Measurements from ENCODE around the gene GNG7. TPM values are rescaled to one million over a fixed set of nuclear protein-coding genes. Genes with fewer than 3 reads are reported as not detected.

The GNG7 gene
- total RNA-seq, 1 donor from 2014 or later: 1.8 TPM

DNA sequence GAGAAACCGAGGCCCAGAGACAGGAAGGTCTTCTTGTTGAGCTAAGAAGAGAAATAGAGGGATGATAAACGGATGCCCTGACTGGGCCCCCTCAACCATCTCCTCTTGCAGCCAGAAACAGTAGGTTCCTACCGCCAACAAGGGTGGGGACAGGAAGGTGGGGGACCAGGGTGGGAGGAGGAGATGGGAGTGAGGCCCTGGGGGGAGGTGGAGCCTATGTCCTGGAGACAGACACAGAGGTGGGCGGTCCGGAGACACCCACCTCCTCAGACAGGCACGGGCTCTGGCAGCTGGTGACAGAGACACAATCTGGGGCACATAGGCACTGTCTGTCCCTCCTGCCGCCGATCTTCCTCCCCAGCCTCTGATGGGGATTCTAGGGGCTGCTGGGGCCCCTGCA lies 209.6 kb downstream of the GNG7 start:
- Histone ChIP-seq H4K20me1 (ENCODE audit: insufficient read depth, low read length) (no peaks in the 10 kb centered on the region), H3K4me2 (ENCODE audit: low read length) (no peak overlapping the region), H3K9me3 (ENCODE audit: insufficient read depth, low read depth, low read length) (no peaks in the 10 kb centered on the region), H3K4me3 (ENCODE audit: insufficient read depth, low read depth, low read length) (no peak overlapping the region), H3K79me2 (ENCODE audit: insufficient read depth, low read length) (no peaks in the 10 kb centered on the region), H2AFZ (ENCODE audit: low read depth, low read length) (no peak overlapping the region), H3K9ac (ENCODE audit: low read length) (peak overlapping the region; percentile 10), H3K27me3 (ENCODE audit: insufficient read depth, low read length) (no peaks in the 10 kb centered on the region), H3K4me1 (ENCODE audit: insufficient read depth, low read length) (peaks cover 49% of the 10 kb centered on the region), H3K36me3 (ENCODE audit: insufficient read depth, low read length) (no peaks in the 10 kb centered on the region), H3K27ac (ENCODE audit: low read depth, low read length) (no peak overlapping the region)
- no peaks in the 10 kb centered on the region for H3K27me3 Mint-ChIP-seq (ENCODE audit: low read depth, unreplicated experiment)
- H3K36me3 Mint-ChIP-seq (ENCODE audit: low read depth, unreplicated experiment): no peaks in the 10 kb centered on the region
- FAIRE-seq (no peak), DNase-seq (ENCODE audit: low read depth) (no peak)
- H3K27ac Mint-ChIP-seq (ENCODE audit: unreplicated experiment): peak overlapping the region; percentile 97
- peaks cover 3% of the 10 kb centered on the region for H3K9me3 Mint-ChIP-seq (ENCODE audit: unreplicated experiment)
- H3K4me1 Mint-ChIP-seq (ENCODE audit: low read depth, unreplicated experiment): peaks cover 14% of the 10 kb centered on the region
- no peak overlapping the region for H3K4me3 Mint-ChIP-seq (ENCODE audit: unreplicated experiment)
- TF ChIP-seq EZH2 (IDR thresholded peaks at IDR 0.05; ENCODE audit: insufficient read depth, low read length) (no peak), CTCF (IDR thresholded peaks at IDR 0.05; ENCODE audit: insufficient read depth, low read depth, low read length) (no peak)

DNA sequence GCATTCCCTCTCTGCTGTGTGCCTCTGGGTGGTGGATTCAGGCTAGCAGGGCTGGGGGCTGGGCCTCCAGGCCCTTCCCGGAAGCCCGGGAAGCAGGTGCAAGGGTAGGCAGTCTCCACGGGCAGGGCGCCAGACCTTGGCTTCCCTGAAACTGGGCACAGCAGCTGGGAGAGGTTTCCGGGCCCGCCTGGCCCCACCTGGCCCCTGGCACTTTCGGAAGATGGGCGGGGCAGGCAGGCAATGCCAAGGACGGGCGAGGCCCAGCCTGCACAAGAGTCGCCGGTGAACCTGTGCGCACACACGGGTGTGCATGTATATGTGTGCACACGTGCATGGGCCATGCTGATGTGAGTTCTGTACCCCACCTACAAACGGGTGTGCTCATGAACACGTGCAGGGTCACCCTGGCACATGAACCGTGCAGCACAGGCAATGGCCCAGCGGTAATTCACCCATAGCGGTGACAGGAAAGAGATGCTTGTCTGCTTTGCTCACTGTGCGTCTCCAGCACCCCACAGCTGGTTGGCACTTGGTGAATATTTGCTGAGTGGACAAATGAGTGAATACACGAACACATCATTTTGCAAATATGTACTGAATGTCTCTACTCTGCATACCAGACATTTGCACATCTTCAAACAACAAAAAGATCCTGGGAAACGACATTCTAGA lies 211.2 kb downstream of the GNG7 start:
- Histone ChIP-seq H3K4me1 (ENCODE audit: insufficient read depth, low read length) (peaks cover 49% of the 10 kb centered on the region), H3K4me2 (ENCODE audit: low read length) (peak overlapping the region; percentile 17), H2AFZ (ENCODE audit: low read depth, low read length) (no peak overlapping the region), H3K27ac (ENCODE audit: low read depth, low read length) (peak overlapping the region; percentile 11), H3K27me3 (ENCODE audit: insufficient read depth, low read length) (no peaks in the 10 kb centered on the region), H3K79me2 (ENCODE audit: insufficient read depth, low read length) (no peaks in the 10 kb centered on the region), H3K4me3 (ENCODE audit: insufficient read depth, low read depth, low read length) (no peak overlapping the region), H3K9me3 (ENCODE audit: insufficient read depth, low read depth, low read length) (no peaks in the 10 kb centered on the region), H4K20me1 (ENCODE audit: insufficient read depth, low read length) (no peaks in the 10 kb centered on the region), H3K9ac (ENCODE audit: low read length) (peak overlapping the region; percentile 42), H3K36me3 (ENCODE audit: insufficient read depth, low read length) (no peaks in the 10 kb centered on the region)
- peaks cover 3% of the 10 kb centered on the region for H3K9me3 Mint-ChIP-seq (ENCODE audit: unreplicated experiment)
- H3K27me3 Mint-ChIP-seq (ENCODE audit: low read depth, unreplicated experiment): no peaks in the 10 kb centered on the region
- peaks cover 14% of the 10 kb centered on the region for H3K4me1 Mint-ChIP-seq (ENCODE audit: low read depth, unreplicated experiment)
- DNase-seq (ENCODE audit: low read depth): peak; percentile 89
- peak; percentile 93 for FAIRE-seq
- TF ChIP-seq EZH2 (IDR thresholded peaks at IDR 0.05; ENCODE audit: insufficient read depth, low read length) (no peak), CTCF (IDR thresholded peaks at IDR 0.05; ENCODE audit: insufficient read depth, low read depth, low read length) (no peak)
- peak overlapping the region; percentile 51 for H3K4me3 Mint-ChIP-seq (ENCODE audit: unreplicated experiment)
- H3K27ac Mint-ChIP-seq (ENCODE audit: unreplicated experiment): peak overlapping the region; percentile 97
- H3K36me3 Mint-ChIP-seq (ENCODE audit: low read depth, unreplicated experiment): no peaks in the 10 kb centered on the region

- Histone ChIP-seq H3K4me1 (ENCODE audit: insufficient read depth, low read length) (peaks cover 45% of the 10 kb centered on the region), H3K9ac (ENCODE audit: low read length) (peak overlapping the region; percentile 42), H3K4me2 (ENCODE audit: low read length) (no peak overlapping the region), H4K20me1 (ENCODE audit: insufficient read depth, low read length) (no peaks in the 10 kb centered on the region), H2AFZ (ENCODE audit: low read depth, low read length) (no peak overlapping the region), H3K27ac (ENCODE audit: low read depth, low read length) (no peak overlapping the region), H3K4me3 (ENCODE audit: insufficient read depth, low read depth, low read length) (no peak overlapping the region), H3K36me3 (ENCODE audit: insufficient read depth, low read length) (no peaks in the 10 kb centered on the region), H3K79me2 (ENCODE audit: insufficient read depth, low read length) (no peaks in the 10 kb centered on the region), H3K9me3 (ENCODE audit: insufficient read depth, low read depth, low read length) (no peaks in the 10 kb centered on the region), H3K27me3 (ENCODE audit: insufficient read depth, low read length) (no peaks in the 10 kb centered on the region)
- no peak for DNase-seq (ENCODE audit: low read depth)
- Mint-ChIP-seq H3K9me3 (ENCODE audit: unreplicated experiment) (peaks cover 7% of the 10 kb centered on the region), H3K4me3 (ENCODE audit: unreplicated experiment) (no peak overlapping the region), H3K27ac (ENCODE audit: unreplicated experiment) (peak overlapping the region; percentile 87), H3K27me3 (ENCODE audit: low read depth, unreplicated experiment) (no peaks in the 10 kb centered on the region), H3K36me3 (ENCODE audit: low read depth, unreplicated experiment) (no peaks in the 10 kb centered on the region), H3K4me1 (ENCODE audit: low read depth, unreplicated experiment) (peaks cover 11% of the 10 kb centered on the region)
- no peak for TF ChIP-seq EZH2 (IDR thresholded peaks at IDR 0.05; ENCODE audit: insufficient read depth, low read length)
- no peak for TF ChIP-seq CTCF (IDR thresholded peaks at IDR 0.05; ENCODE audit: insufficient read depth, low read depth, low read length)
- FAIRE-seq: no peak
These were observed 211.8 kb downstream of the GNG7 start for GRCh38 chr19:2490659-2491058.

Data from astrocyte (in vitro differentiated cells and primary cell).